ENCODE data around the gene CACNA2D3. TPM values are rescaled to one million over a fixed set of nuclear protein-coding genes. Genes with fewer than 3 reads are reported as not detected.

The CACNA2D3 gene
- total and polyA plus RNA-seq, 4 experiments from 2014 or later, result not detected

DNA sequence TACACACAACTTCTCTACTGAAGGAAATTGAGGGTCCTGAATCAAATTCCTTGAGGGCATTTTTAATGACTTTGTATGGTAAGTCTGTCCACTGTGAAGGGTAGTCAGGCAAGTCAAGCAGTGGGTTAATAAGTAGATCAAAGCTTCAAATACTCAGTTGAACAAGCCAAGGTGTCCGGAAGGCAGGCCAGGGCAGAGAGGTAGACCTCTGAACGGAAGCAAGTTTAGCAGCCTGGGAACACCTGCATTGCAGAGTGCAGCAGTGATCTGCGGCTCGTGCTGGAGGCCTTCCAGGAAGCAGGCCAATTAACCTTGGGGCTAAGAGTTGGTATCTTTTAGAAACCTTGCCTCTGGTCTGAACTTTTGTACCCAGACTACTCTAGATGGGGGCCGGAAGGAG lies 661.7 kb downstream of the CACNA2D3 start:
- H3K4me1 Mint-ChIP-seq, result no peaks in the 10 kb centered on the region
- ChIA-PET POLR2A (ENCODE audit: partially characterized antibody) (no interaction called here), CTCF (ENCODE audit: partially characterized antibody) (no interaction called here)
- no peak for DNase-seq
- H3K27me3 Mint-ChIP-seq, result peaks cover 0 to 3% of the 10 kb centered on the region in 2 donors
- Histone ChIP-seq H3K27ac (ENCODE audit: low read depth, low read length) (no peak overlapping the region), H3K4me3 (ENCODE audit: low read length in 2 of 2) (no peak overlapping the region), H3K36me3 (ENCODE audit: insufficient read depth, low read length) (no peaks in the 10 kb centered on the region), H3K9me3 (ENCODE audit: control insufficient read depth in 1 of 2, low read length in 2 of 2) (no peaks in the 10 kb centered on the region), H3K4me1 (ENCODE audit: insufficient read depth, low read length) (no peaks in the 10 kb centered on the region), H3K27me3 (ENCODE audit: insufficient read depth, low read length) (no peaks in the 10 kb centered on the region)
- H3K4me3 Mint-ChIP-seq, result no peak overlapping the region
- no peaks in the 10 kb centered on the region for H3K36me3 Mint-ChIP-seq
- peaks cover 0 to 3% (median 0%) of the 10 kb centered on the region in 8 donors for H3K9me3 Mint-ChIP-seq
- no peak overlapping the region for H3K27ac Mint-ChIP-seq
- intact Hi-C loops (cut with micrococcal nuclease), result no loop called here

DNA sequence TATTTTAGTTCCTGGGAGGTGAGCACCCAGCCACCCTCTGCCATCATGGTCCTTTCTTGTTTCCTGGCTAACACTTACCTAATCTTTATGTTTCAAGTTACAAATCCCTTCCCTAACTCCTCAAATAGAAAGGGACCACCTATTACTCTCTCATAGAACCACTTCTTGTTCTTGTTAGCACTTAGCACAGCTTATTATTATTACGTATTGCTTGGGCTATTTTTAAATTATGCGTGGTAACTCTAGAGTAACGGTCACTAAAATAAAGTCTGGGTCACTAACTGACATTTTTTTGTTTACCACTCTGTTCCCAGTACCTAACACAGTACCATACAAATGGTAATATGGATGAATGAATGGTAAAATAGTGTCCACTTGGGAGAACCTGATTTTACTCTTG lies 663.6 kb downstream of the CACNA2D3 start:
- no peak overlapping the region for H3K27ac Mint-ChIP-seq
- Histone ChIP-seq H3K36me3 (ENCODE audit: insufficient read depth, low read length) (no peaks in the 10 kb centered on the region), H3K27ac (ENCODE audit: low read depth, low read length) (no peak overlapping the region), H3K9me3 (ENCODE audit: control insufficient read depth in 1 of 2, low read length in 2 of 2) (no peaks in the 10 kb centered on the region), H3K27me3 (ENCODE audit: insufficient read depth, low read length) (no peaks in the 10 kb centered on the region), H3K4me3 (ENCODE audit: low read length in 2 of 2) (no peak overlapping the region), H3K4me1 (ENCODE audit: insufficient read depth, low read length) (no peaks in the 10 kb centered on the region)
- no peaks in the 10 kb centered on the region for H3K4me1 Mint-ChIP-seq
- peaks cover 0 to 2% of the 10 kb centered on the region in 2 donors for H3K27me3 Mint-ChIP-seq
- no peaks in the 10 kb centered on the region for H3K36me3 Mint-ChIP-seq
- ChIA-PET CTCF (ENCODE audit: partially characterized antibody) (no interaction called here), POLR2A (ENCODE audit: partially characterized antibody) (no interaction called here)
- H3K4me3 Mint-ChIP-seq, result no peak overlapping the region
- intact Hi-C loops (cut with micrococcal nuclease), result no loop called here
- no peak for DNase-seq
- H3K9me3 Mint-ChIP-seq, result peaks cover 0 to 3% (median 0%) of the 10 kb centered on the region in 8 donors

DNA sequence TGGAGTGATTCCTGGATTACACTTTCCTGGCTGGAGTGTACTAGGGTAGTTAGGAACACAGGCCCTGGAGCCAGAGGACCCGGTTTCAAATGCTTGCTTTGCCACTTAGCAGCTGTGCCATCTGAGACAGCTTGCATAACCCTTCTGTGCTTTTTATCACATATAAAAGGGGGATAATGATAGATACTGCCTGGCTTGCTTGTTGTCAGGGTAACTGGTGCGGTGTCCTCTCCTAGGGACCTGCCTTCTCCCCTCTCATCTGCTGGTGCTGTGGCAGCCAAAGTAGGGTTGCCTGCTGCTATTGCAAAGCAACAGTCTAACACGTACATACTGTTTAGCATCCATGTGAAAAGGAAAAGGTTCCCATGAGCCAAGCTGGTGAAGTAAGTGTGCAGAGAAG lies 667.7 kb downstream of the CACNA2D3 start:
- Histone ChIP-seq H3K4me3 (ENCODE audit: low read length in 2 of 2) (no peak overlapping the region), H3K9me3 (ENCODE audit: control insufficient read depth in 1 of 2, low read length in 2 of 2) (no peaks in the 10 kb centered on the region), H3K27ac (ENCODE audit: low read depth, low read length) (no peak overlapping the region), H3K36me3 (ENCODE audit: insufficient read depth, low read length) (no peaks in the 10 kb centered on the region), H3K27me3 (ENCODE audit: insufficient read depth, low read length) (no peaks in the 10 kb centered on the region), H3K4me1 (ENCODE audit: insufficient read depth, low read length) (no peaks in the 10 kb centered on the region)
- Mint-ChIP-seq H3K27me3 (peaks cover 0 to 4% of the 10 kb centered on the region in 2 donors), H3K4me1 (no peaks in the 10 kb centered on the region), H3K27ac (no peak overlapping the region), H3K9me3 (peaks cover 0 to 5% (median 0%) of the 10 kb centered on the region in 8 donors), H3K4me3 (no peak overlapping the region), H3K36me3 (no peaks in the 10 kb centered on the region)
- DNase-seq, result no peak
- intact Hi-C loops (cut with micrococcal nuclease), result no loop called here
- CTCF ChIA-PET (ENCODE audit: partially characterized antibody), result no interaction called here
- POLR2A ChIA-PET (ENCODE audit: partially characterized antibody), result no interaction called here

DNA sequence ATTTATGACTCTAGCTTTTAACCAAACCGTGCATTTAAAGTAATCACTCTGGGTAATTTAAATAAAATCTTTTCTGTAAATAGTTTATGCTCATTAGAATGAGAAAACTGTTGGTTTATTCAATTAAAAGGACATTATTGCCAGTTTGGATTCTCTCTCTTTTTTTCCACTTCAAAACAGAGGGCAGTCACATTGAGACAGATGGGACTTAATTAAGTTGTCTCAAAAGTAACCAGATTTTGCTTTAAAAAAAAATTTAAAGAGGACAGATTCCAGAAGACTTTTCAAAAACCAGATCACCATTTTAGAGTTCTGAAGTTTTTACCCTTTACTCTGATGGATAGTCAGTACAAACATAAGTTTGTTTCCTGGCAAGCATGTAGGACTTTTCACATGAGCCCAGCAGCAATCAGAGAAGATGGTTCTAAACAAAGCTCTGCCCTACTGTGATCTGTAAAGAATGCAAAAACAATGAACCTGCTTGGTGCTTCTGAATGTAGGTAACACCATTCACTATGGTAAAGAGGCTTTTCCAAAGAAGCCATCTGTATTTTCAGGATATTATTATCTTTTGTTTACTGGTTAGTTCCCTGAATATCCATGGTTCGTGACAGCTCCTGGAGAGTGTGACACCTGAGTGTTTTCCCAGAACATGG lies 669.3 kb downstream of the CACNA2D3 start:
- Mint-ChIP-seq H3K36me3 (no peaks in the 10 kb centered on the region), H3K4me1 (no peaks in the 10 kb centered on the region), H3K27ac (no peak overlapping the region), H3K4me3 (no peak overlapping the region), H3K27me3 (peaks cover 0 to 4% of the 10 kb centered on the region in 2 donors), H3K9me3 (peaks cover 0 to 5% (median under 1%) of the 10 kb centered on the region in 8 donors)
- Histone ChIP-seq H3K36me3 (ENCODE audit: insufficient read depth, low read length) (no peaks in the 10 kb centered on the region), H3K4me1 (ENCODE audit: insufficient read depth, low read length) (no peaks in the 10 kb centered on the region), H3K9me3 (ENCODE audit: control insufficient read depth in 1 of 2, low read length in 2 of 2) (no peaks in the 10 kb centered on the region), H3K27ac (ENCODE audit: low read depth, low read length) (no peak overlapping the region), H3K4me3 (ENCODE audit: low read length in 2 of 2) (no peak overlapping the region), H3K27me3 (ENCODE audit: insufficient read depth, low read length) (no peaks in the 10 kb centered on the region)
- intact Hi-C loops (cut with micrococcal nuclease), result no loop called here
- ChIA-PET POLR2A (ENCODE audit: partially characterized antibody) (no interaction called here), CTCF (ENCODE audit: partially characterized antibody) (no interaction called here)
- DNase-seq, result no peak

DNA sequence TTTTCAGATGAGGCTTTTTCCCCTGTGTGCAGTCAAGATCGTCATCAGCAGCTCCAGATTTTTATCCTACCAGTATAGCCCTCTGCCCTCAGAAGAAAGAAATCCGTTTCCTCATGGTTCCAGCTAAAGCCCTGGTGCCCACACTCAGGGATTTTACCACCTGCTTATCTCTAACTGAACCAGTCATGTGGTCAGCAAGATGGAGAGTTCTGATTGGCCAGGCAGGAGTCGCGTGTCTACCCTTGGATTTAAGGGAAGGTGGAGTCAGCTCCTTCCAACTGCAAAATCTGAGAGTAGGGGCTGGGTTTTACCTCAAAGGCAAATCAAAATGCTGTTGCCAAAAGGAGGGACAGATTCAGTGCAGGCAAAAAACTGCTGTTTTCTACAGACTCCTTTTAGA lies 670.2 kb downstream of the CACNA2D3 start:
- intact Hi-C loops (cut with micrococcal nuclease), result no loop called here
- peaks cover 0 to 4% (median 0%) of the 10 kb centered on the region in 8 donors for H3K9me3 Mint-ChIP-seq
- DNase-seq, result no peak
- Histone ChIP-seq H3K4me3 (ENCODE audit: low read length in 2 of 2) (no peak overlapping the region), H3K27me3 (ENCODE audit: insufficient read depth, low read length) (no peaks in the 10 kb centered on the region), H3K9me3 (ENCODE audit: control insufficient read depth in 1 of 2, low read length in 2 of 2) (no peaks in the 10 kb centered on the region), H3K27ac (ENCODE audit: low read depth, low read length) (no peak overlapping the region), H3K36me3 (ENCODE audit: insufficient read depth, low read length) (no peaks in the 10 kb centered on the region), H3K4me1 (ENCODE audit: insufficient read depth, low read length) (no peaks in the 10 kb centered on the region)
- POLR2A ChIA-PET (ENCODE audit: partially characterized antibody), result no interaction called here
- H3K4me1 Mint-ChIP-seq, result no peaks in the 10 kb centered on the region
- peaks cover 0 to 2% of the 10 kb centered on the region in 2 donors for H3K27me3 Mint-ChIP-seq
- CTCF ChIA-PET (ENCODE audit: partially characterized antibody), result no interaction called here
- no peak overlapping the region for H3K4me3 Mint-ChIP-seq
- H3K27ac Mint-ChIP-seq, result no peak overlapping the region
- no peaks in the 10 kb centered on the region for H3K36me3 Mint-ChIP-seq

DNA sequence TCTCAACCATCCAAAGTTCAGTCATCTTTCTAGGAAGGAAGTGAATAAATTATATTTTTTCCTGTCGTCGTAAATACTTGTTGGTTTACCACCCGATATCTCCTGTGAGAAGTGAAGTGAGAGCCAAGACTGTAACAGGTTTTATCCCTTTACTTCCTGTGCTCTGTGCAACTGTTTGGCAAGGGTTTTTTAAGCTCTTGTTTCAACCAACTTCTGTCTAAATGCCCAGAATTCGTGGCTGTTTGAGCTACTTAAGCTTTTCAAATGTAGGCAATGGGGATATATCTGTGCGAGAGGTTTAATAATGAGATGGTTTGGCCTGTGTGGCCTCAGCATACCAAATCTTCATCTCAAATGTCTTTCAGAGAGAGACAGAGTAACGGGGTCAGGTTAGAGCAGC lies 670.8 kb downstream of the CACNA2D3 start:
- DNase-seq, result no peak
- H3K27ac ChIP-seq (ENCODE audit: low read depth, low read length), result no peak overlapping the region
- H3K4me3 ChIP-seq (ENCODE audit: low read length in 2 of 2), result no peak overlapping the region
- no peaks in the 10 kb centered on the region for H3K36me3 Mint-ChIP-seq
- peaks cover 0 to 2% of the 10 kb centered on the region in 2 donors for H3K27me3 Mint-ChIP-seq
- CTCF ChIA-PET (ENCODE audit: partially characterized antibody), result no interaction called here
- H3K9me3 Mint-ChIP-seq, result peaks cover 0 to 3% (median 0%) of the 10 kb centered on the region in 8 donors
- H3K27me3 ChIP-seq (ENCODE audit: insufficient read depth, low read length), result no peaks in the 10 kb centered on the region
- H3K4me1 ChIP-seq (ENCODE audit: insufficient read depth, low read length), result no peaks in the 10 kb centered on the region
- no peaks in the 10 kb centered on the region for H3K36me3 ChIP-seq (ENCODE audit: insufficient read depth, low read length)
- H3K27ac Mint-ChIP-seq, result no peak overlapping the region
- no peaks in the 10 kb centered on the region for H3K4me1 Mint-ChIP-seq
- POLR2A ChIA-PET (ENCODE audit: partially characterized antibody), result no interaction called here
- no peak overlapping the region for H3K4me3 Mint-ChIP-seq
- intact Hi-C loops (cut with micrococcal nuclease), result no loop called here
- no peaks in the 10 kb centered on the region for H3K9me3 ChIP-seq (ENCODE audit: control insufficient read depth in 1 of 2, low read length in 2 of 2)

DNA sequence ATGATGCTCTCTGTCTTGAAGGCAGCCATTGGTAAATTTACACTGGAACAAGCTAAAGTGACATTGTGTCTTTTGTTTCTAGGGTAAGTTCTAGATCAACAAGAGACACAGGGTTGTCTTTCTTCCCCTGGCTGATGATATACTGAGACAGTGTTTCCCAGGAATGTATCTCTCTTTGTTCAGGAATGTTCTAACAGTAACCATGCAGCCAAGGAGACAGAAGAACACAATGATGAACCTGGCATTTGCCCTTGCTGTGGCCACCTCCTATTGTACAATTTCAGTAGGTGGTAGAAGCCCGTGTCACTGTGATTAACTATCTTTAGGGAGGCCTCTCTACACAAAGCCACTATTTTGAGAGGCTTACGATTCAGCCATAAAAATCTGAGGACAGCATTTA lies 674.8 kb downstream of the CACNA2D3 start:
- Mint-ChIP-seq H3K4me1 (no peaks in the 10 kb centered on the region), H3K9me3 (peaks cover 0 to 6% (median 3%) of the 10 kb centered on the region in 8 donors), H3K36me3 (no peaks in the 10 kb centered on the region), H3K27me3 (peaks cover 2 to 4% of the 10 kb centered on the region in 2 donors), H3K27ac (no peak overlapping the region), H3K4me3 (no peak overlapping the region)
- H3K27ac ChIP-seq (ENCODE audit: low read depth, low read length), result no peak overlapping the region
- ChIA-PET CTCF (ENCODE audit: partially characterized antibody) (no interaction called here), POLR2A (ENCODE audit: partially characterized antibody) (no interaction called here)
- H3K4me3 ChIP-seq (ENCODE audit: low read length in 2 of 2), result no peak overlapping the region
- H3K9me3 ChIP-seq (ENCODE audit: control insufficient read depth in 1 of 2, low read length in 2 of 2), result no peaks in the 10 kb centered on the region
- intact Hi-C loops (cut with micrococcal nuclease), result no loop called here
- no peaks in the 10 kb centered on the region for H3K36me3 ChIP-seq (ENCODE audit: insufficient read depth, low read length)
- DNase-seq, result no peak
- H3K4me1 ChIP-seq (ENCODE audit: insufficient read depth, low read length), result no peaks in the 10 kb centered on the region
- no peaks in the 10 kb centered on the region for H3K27me3 ChIP-seq (ENCODE audit: insufficient read depth, low read length)

DNA sequence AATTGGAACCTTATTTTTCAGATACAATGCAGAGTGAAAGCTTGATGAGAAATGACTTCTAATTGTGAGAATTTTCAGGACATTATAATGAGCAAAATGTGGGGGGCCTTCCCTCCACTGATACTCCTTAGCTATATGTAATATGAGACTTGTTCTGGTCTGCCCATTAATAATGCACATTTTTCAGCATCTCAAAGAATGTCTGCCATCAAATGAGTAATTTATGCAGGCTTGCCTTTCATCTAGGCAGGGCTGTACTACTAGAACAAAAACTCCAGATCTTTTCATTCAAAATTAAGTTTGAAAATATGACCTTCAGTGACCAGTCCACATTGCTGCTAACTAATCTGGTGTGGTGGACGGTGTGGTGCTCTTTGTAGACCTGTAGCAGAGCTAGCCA lies 678.1 kb downstream of the CACNA2D3 start:
- no peaks in the 10 kb centered on the region for H3K4me1 Mint-ChIP-seq
- ChIA-PET CTCF (ENCODE audit: partially characterized antibody) (no interaction called here), POLR2A (ENCODE audit: partially characterized antibody) (no interaction called here)
- no peak overlapping the region for H3K4me3 Mint-ChIP-seq
- H3K36me3 ChIP-seq (ENCODE audit: insufficient read depth, low read length), result no peaks in the 10 kb centered on the region
- H3K27ac Mint-ChIP-seq, result no peak overlapping the region
- H3K4me3 ChIP-seq (ENCODE audit: low read length in 2 of 2), result no peak overlapping the region
- H3K4me1 ChIP-seq (ENCODE audit: insufficient read depth, low read length), result no peaks in the 10 kb centered on the region
- intact Hi-C loops (cut with micrococcal nuclease), result no loop called here
- H3K9me3 ChIP-seq (ENCODE audit: control insufficient read depth in 1 of 2, low read length in 2 of 2), result no peaks in the 10 kb centered on the region
- peaks cover 2% of the 10 kb centered on the region in 2 donors for H3K27me3 Mint-ChIP-seq
- H3K9me3 Mint-ChIP-seq, result peaks cover 0 to 12% (median 3%) of the 10 kb centered on the region in 8 donors
- no peak overlapping the region for H3K27ac ChIP-seq (ENCODE audit: low read depth, low read length)
- H3K36me3 Mint-ChIP-seq, result no peaks in the 10 kb centered on the region
- DNase-seq, result no peak
- H3K27me3 ChIP-seq (ENCODE audit: insufficient read depth, low read length), result no peaks in the 10 kb centered on the region

All from CD4-positive, alpha-beta memory T cell (primary cell).